Sigmoid colon (tissue), 7 donors: ENCODE data around the gene FAM3B. TPM values are rescaled to one million over a fixed set of nuclear protein-coding genes. Genes with fewer than 3 reads are reported as not detected.

Experiments
- DNase-seq: peaks from one replicate; pipeline ENCODE4 v3.0.0-alpha.2; 2019
- H3K27ac ChIP-seq, 4 donors: fragments of 200-600 bp; sonication (generic); one replicate each; pipeline ENCODE4 v1.5.1; 2016 to 2019; ENCODE audit warnings: mild to moderate bottlenecking in 1 of 4
- H3K27me3 ChIP-seq, 3 donors: fragments of 200-600 bp; sonication (generic); one replicate each; pipeline ENCODE4 v1.5.1; 2019; ENCODE audit warnings: mild to moderate bottlenecking in 1 of 3
- H3K36me3 ChIP-seq, 4 donors: fragments of 200-600 bp; sonication (generic); one replicate each; pipeline ENCODE4 v1.5.1; 2016 to 2019
- H3K4me1 ChIP-seq, 4 donors: fragments of 200-600 bp; sonication (generic); one replicate each; pipeline ENCODE4 v1.5.1; 2017 to 2019
- H3K4me3 ChIP-seq, 4 donors: fragments of 200-600 bp; sonication (generic); one replicate each; pipeline ENCODE4 v1.5.1; 2017 to 2019; ENCODE audit warnings: mild to moderate bottlenecking in 2 of 4, moderate library complexity in 1 of 4
- H3K9me3 ChIP-seq, 4 donors: fragments of 200-600 bp in 3 of 4; sonication (generic) in 3 of 4; one replicate each; pipeline versions ENCODE4 v1.5.1 to v1.6.1; 2013 to 2019
- CTCF ChIP-seq, 4 experiments: fragments of 450-650 bp in 3 of 4; fragments of 200-600 bp in 1 of 4; IDR thresholded peaks; one replicate each; pipeline ENCODE4 v1.5.1; 2016 to 2019; ENCODE audit warnings: antibody characterized with exemption in 4 of 4, mild to moderate bottlenecking in 3 of 4, moderate library complexity in 2 of 4
- EP300 ChIP-seq, 4 donors: sonication (generic); formaldehyde crosslinking; IDR thresholded peaks; one replicate each; pipeline ENCODE4 v1.6.1; 2017; ENCODE audit warnings: antibody characterized with exemption in 4 of 4
- POLR2A ChIP-seq, 2 donors: fragments of 450-650 bp; IDR thresholded peaks; one replicate each; pipeline ENCODE4 v1.6.1; 2016; ENCODE audit warnings: antibody characterized with exemption in 2 of 2, mild to moderate bottlenecking in 2 of 2, moderate library complexity in 2 of 2
- POLR2AphosphoS5 ChIP-seq, 4 donors: sonication (generic); formaldehyde crosslinking; IDR thresholded peaks; one replicate each; pipeline ENCODE4 v1.6.1; 2017; ENCODE audit warnings: antibody characterized with exemption in 4 of 4
- WGBS, 2 donors: extraction: QIAGEN DNeasy Blood & Tissue Kit; methylation state at CpG; one replicate each; pipeline ENCODE4 v1.1.7; 2013; 5-methylcytosine and 5-hydroxymethylcytosine counted together
- intact Hi-C: fragments of 100-400 bp; cut with DNase I; formaldehyde crosslinking; loops from one replicate; pipeline ENCODE4 v1.15.1; 2023
- polyA plus RNA-seq, 3 donors: library from polyadenylated mRNA; stranded (reverse); fragments of 200-250 nt; gene quantifications; one replicate each; pipeline ENCODE4 v1.2.3, GENCODE V29; 2013
- total RNA-seq, 4 donors: library from RNA; depleted of rRNA; stranded (reverse); fragments of >200 nt; gene quantifications; one replicate each; pipeline ENCODE4 v1.1.0, GENCODE V29; 2016
- donor health status: healthy with polysubstance abuse.
- donor health status: Bipolar disorder and iron deficiency.
- donor health status: healthy.

FAM3B gene
- total and polyA plus RNA-seq, 7 donors = 0.16 to 2.5 (median 1.4) TPM; not detected in 4

- Histone ChIP-seq H3K27ac (no peak overlapping the region), H3K4me1 (no peaks in the 10 kb centered on the region), H3K4me3 (no peak overlapping the region), H3K36me3 (no peaks in the 10 kb centered on the region), H3K9me3 (no peaks in the 10 kb centered on the region), H3K27me3 (no peaks in the 10 kb centered on the region)
- WGBS, 2 donors = 96 to 97% methylated on average over 16 of the region's 16 CpGs
- intact Hi-C loops = no loop called here
- TF ChIP-seq CTCF (IDR thresholded peaks at IDR 0.05) (no peak), POLR2A (IDR thresholded peaks at IDR 0.05) (no peak), EP300 (IDR thresholded peaks at IDR 0.05) (no peak), POLR2AphosphoS5 (IDR thresholded peaks at IDR 0.05) (no peak)
- DNase-seq = no peak
Measured at GRCh38 chr21:41398831-41399230, 82.2 kb downstream of the FAM3B start.

- Histone ChIP-seq H3K27me3 (no peaks in the 10 kb centered on the region), H3K9me3 (no peaks in the 10 kb centered on the region), H3K4me1 (no peaks in the 10 kb centered on the region), H3K27ac (no peak overlapping the region), H3K4me3 (no peak overlapping the region), H3K36me3 (no peaks in the 10 kb centered on the region)
- intact Hi-C loops = no loop called here
- WGBS, 2 donors = 57 to 91% methylated on average over 7 of the region's 7 CpGs
- TF ChIP-seq POLR2AphosphoS5 (IDR thresholded peaks at IDR 0.05) (no peak), CTCF (IDR thresholded peaks at IDR 0.05) (no peak), EP300 (IDR thresholded peaks at IDR 0.05) (no peak), POLR2A (IDR thresholded peaks at IDR 0.05) (no peak)
- no peak for DNase-seq
Measured at GRCh38 chr21:41399246-41399800, 82.7 kb downstream of the FAM3B start.

GRCh38 chr21:41402231-41402630 is 85.6 kb downstream of the FAM3B start:
- WGBS, 2 donors = 90 to 95% methylated on average over 11 of the region's 11 CpGs
- TF ChIP-seq EP300 (IDR thresholded peaks at IDR 0.05) (no peak), POLR2AphosphoS5 (IDR thresholded peaks at IDR 0.05) (no peak), POLR2A (IDR thresholded peaks at IDR 0.05) (no peak), CTCF (IDR thresholded peaks at IDR 0.05) (no peak)
- H3K36me3 ChIP-seq = peaks cover 0 to 3% (median 0%) of the 10 kb centered on the region in 4 donors
- intact Hi-C loops = no loop called here
- no peak for DNase-seq
- no peaks in the 10 kb centered on the region for H3K4me1 ChIP-seq
- H3K4me3 ChIP-seq = no peak overlapping the region
- no peaks in the 10 kb centered on the region for H3K27me3 ChIP-seq
- H3K27ac ChIP-seq = no peak overlapping the region
- H3K9me3 ChIP-seq = no peaks in the 10 kb centered on the region

GRCh38 chr21:41402796-41403195 is 86.2 kb downstream of the FAM3B start:
- intact Hi-C loops = no loop called here
- no peaks in the 10 kb centered on the region for H3K4me1 ChIP-seq
- H3K9me3 ChIP-seq = no peaks in the 10 kb centered on the region
- H3K36me3 ChIP-seq = peaks cover 0 to 8% (median 0%) of the 10 kb centered on the region in 4 donors
- no peaks in the 10 kb centered on the region for H3K27me3 ChIP-seq
- 92 to 96% methylated on average over 10 of the region's 10 CpGs for WGBS, 2 donors
- no peak overlapping the region for H3K4me3 ChIP-seq
- no peak for TF ChIP-seq EP300 (IDR thresholded peaks at IDR 0.05)
- TF ChIP-seq POLR2A (IDR thresholded peaks at IDR 0.05) = no peak
- TF ChIP-seq POLR2AphosphoS5 (IDR thresholded peaks at IDR 0.05) = no peak
- no peak for TF ChIP-seq CTCF (IDR thresholded peaks at IDR 0.05)
- DNase-seq = no peak
- no peak overlapping the region for H3K27ac ChIP-seq

GRCh38 chr21:41403331-41403730 is 86.7 kb downstream of the FAM3B start:
- Histone ChIP-seq H3K4me1 (no peaks in the 10 kb centered on the region), H3K4me3 (no peak overlapping the region), H3K9me3 (no peaks in the 10 kb centered on the region), H3K27me3 (no peaks in the 10 kb centered on the region), H3K27ac (no peak overlapping the region), H3K36me3 (peaks cover 0 to 14% (median 0%) of the 10 kb centered on the region in 4 donors)
- intact Hi-C loops = no loop called here
- TF ChIP-seq CTCF (IDR thresholded peaks at IDR 0.05) (no peak), EP300 (IDR thresholded peaks at IDR 0.05) (no peak)
- 95 to 96% methylated on average over 9 of the region's 9 CpGs for WGBS, 2 donors
- DNase-seq = no peak
